ENCODE results near the gene SELENOV.

Gene SELENOV

DNA sequence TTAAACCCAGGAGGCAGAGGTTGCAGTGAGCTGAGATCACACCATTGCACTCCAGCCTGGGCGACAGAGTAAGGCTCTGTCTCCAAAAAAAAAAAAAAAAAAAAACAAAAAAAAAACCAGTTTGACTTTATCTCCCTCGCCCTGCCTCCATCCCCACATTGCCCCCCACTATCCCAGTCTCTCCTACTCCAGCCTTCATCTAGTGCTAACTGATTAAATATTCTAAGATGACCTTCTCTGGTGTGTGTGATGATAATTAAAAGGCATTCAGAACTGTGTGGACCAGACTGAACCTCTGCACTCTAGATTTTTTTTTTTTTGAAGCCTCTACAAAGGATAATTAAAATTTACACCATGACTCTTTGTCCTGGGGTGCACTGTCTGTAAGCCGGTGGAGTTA is 22.2 kb upstream of the SELENOV start:
- DNase-seq (ENCODE audit: low read depth in 2 of 3, low spot score in 1 of 3), result no peak

DNA sequence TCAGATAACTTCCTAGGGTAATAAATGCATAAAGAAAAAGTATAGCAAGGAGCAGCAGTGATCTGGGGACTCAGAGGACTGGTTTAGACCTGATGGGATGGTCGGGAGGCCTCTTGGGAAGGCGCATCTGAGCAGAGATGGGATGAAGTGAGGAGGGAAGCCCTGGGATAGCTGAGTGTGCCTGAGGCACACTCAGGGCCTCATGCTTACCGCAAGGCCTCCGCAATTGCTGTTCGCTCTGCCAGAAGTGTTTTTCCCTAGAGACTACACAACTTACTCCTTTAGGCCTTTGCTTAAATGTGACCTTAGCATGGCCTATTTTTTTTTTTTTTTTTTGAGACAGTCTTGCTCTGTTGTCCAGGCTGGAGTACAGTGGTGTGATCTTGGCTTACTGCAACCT is 20.3 kb upstream of the SELENOV start:
- no peak for DNase-seq (ENCODE audit: low read depth in 2 of 3, low spot score in 1 of 3)

DNA sequence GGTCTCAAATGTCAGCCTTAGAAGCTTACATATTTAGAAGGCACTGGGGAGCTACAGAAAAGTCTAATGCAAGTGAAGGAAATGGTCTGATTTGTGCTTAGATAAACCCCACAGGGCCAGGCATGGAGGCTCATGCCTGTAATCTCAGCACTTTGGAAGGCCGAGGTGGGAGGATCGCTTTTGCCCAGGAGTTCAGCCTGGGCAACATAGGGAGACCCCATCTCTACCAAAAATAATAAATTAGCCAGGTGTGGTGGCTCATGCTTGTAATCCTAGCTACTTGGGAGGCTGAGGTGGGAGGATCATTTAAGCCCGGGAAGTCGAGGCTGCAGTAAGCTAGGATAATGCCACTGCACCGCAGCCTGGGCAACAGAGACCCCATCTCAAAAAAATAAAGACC is 18.9 kb upstream of the SELENOV start:
- DNase-seq (ENCODE audit: low read depth in 2 of 3, low spot score in 1 of 3), result no peak

DNA sequence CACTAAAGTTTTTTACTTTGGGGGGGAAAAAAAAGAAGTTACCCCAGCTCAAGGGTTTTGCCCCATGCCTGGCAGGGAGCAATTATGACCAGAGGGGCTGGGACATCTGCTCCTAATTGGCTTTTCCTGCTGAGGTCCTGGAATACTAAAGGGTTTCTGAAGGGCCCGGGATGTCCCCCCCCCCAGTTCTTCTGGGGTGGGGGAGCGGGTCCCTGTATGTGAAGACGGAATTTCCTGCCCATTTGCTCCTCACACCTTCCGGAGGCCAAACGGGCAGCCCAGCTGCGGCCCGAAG is 17.3 kb upstream of the SELENOV start:
- DNase-seq (ENCODE audit: low read depth in 2 of 3, low spot score in 1 of 3), result no peak

DNA sequence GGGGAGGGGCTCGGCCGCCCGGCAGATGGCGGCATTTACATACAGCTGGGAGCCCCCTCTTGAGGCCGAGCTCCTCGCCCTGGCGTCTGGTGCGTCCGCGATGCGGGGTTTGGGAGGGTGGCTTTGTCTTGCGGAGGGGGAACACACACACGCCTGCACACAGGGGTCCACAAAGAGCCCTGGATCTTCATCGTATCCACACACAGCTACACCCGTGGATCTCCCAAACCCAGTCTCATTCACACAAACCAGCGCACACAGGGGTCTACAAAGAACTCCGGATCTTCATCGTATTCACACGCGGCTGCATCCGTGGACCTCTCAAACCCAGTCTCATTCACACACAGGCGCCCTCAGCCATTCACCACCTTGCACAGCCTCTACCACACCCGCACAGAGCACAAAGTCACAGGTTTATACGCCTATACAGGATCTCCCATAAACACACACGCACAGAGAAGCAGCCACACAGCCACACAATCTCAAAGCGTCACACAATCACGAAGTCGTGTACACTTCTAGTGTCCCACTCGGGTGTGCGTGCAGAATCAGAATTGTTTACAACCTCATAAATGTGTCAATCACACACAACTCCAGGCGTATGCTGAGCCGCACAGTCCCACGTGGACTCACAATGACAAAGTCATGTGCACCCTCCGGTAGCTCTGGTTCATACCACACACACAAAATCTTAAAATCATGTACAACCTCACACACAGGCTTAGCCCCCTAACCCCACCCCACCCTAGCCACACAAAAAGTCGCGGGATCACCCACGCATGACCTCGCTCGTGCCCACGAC is 16.7 kb upstream of the SELENOV start:
- no peak for DNase-seq (ENCODE audit: low read depth in 2 of 3, low spot score in 1 of 3)

DNA sequence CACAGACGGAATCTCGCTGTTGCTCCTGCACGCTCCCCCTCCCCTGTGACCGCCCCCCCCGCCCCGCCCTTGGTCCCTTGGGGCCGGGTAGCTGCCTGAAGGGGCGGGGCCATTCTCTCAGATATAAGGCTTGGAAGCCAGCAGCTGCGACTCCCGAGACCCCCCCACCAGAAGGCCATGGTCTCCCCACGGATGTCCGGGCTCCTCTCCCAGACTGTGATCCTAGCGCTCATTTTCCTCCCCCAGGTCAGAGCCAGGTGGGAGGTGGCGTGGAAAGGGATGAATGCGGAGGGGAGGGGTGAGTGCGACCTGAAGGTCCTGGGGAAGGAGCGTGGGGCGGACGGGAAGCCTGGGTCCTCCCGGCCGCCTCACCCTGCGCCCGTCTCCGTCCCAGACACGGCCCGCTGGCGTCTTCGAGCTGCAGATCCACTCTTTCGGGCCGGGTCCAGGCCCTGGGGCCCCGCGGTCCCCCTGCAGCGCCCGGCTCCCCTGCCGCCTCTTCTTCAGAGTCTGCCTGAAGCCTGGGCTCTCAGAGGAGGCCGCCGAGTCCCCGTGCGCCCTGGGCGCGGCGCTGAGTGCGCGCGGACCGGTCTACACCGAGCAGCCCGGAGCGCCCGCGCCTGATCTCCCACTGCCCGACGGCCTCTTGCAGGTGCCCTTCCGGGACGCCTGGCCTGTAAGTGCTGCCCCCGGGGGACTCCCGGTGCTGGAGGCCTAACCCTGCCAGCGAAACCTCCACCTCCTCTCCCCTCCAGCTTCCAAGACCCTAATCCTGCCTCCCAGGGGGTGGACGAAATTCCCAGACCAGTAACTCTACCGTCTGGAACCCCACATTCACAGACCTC is 15.9 kb upstream of the SELENOV start, which contains the start of gene DLL3:
Gene DLL3 (plus strand): TSS at position 150 of the 845 bp plus-strand sequence. CDS start 28 bp downstream, at position 178.
- DNase-seq (ENCODE audit: low read depth in 2 of 3, low spot score in 1 of 3), result no peak

DNA sequence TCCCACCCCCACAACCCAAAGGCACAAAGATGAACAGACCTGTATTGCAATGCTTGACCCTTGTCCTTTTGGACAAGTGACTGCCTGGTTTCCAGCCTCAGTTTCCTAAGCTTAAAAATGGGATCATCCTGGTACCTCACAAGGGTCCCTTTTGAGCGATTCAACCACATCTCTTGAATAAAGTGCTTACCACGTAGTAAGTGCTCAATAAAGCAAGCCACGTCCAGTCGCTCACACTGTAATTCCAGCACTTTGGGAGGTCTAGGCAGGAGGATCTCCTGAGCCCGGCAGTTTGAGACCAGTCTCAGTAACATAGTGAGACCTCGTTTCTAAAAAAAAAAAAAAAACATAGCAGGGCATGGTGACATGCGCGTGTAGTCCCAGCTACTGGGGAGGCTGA is 15.0 kb upstream of the SELENOV start:
- DNase-seq (ENCODE audit: low read depth in 2 of 3, low spot score in 1 of 3), result no peak

DNA sequence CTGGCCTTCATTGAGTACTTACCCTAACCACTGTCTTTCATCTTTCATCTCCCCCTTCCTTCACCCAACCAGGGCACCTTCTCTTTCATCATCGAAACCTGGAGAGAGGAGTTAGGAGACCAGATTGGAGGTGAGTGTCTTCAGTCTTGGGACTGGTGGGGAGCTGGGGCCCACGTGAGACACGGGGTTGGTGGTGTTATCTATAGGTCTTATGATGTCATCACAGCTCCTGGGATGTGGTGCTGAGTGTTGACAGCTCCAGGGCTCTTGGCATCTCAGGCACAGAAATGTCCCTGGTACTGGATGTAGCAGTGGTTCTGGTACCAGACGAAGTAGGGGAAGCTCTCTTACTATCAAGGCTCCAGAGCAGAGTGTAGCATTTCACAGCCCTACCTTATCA is 14.4 kb upstream of the SELENOV start:
- no peak for DNase-seq (ENCODE audit: low read depth in 2 of 3, low spot score in 1 of 3)

DNA sequence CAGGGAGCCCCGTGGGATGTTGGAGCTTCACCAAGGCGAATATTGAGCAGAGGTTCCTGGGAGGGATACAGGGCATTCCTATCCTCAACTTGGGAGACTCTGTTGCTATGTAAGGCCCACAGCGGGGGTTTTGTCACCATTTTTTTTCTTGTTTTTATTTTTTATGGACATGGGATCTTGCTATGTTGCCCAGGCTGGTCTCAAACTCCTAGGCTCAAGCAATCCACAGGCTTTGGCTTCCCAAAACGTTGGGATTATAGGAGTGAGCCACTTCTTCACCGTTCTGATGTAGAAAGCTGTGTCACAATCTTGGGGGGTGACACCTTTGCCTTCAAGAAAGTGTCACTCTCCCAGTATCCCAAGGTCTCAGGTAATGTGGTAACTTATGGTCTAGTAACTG is 13.6 kb upstream of the SELENOV start:
- no peak for DNase-seq (ENCODE audit: low read depth in 2 of 3, low spot score in 1 of 3)

DNA sequence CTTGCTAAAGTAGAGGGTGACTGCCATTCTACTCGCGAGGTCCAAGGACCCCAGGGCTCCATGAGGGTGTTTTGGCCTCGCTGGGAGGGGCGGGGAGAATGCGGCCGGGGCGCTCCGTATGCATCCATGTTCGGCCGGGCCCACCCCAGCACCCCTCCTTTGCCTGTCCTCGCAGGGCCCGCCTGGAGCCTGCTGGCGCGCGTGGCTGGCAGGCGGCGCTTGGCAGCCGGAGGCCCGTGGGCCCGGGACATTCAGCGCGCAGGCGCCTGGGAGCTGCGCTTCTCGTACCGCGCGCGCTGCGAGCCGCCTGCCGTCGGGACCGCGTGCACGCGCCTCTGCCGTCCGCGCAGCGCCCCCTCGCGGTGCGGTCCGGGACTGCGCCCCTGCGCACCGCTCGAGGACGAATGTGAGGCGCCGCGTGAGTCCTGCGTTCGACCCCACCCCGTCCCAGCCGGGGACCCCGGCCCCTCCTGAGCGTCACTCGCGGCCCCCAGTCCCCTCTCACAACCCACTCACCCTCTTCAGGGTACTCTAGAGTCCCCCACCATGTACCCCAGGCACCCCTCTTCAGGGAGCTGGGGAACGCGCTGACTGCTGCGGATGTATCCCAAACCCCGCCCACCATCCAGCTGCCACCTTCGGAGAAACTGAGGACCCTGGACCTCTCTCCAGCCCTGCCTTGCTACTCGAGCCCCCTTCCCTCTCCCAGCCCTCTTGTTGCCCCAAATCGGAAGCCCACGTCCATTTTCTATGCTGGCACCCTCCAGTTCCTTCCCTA is 12.1 kb upstream of the SELENOV start:
- peak; percentile 58 to 72 (median 64) for DNase-seq (ENCODE audit: low read depth in 2 of 3, low spot score in 1 of 3)

DNA sequence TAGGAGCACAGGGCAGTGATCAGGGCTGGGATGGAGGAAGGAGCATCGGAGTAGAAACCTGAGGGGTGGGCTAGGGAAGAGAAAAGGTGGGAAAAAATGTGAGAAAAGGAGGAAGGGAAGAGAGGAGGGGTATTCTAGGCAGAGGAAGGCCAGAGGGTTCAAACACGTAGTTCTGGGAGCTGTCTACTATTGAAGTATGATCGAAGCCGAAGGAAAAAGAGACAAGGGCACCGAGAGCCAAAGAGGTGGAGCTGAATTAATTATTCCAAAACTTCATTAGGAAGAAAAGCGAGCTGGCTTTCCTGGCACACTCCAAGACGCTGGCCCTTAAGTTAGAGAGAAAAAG is 8.4 kb upstream of the SELENOV start:
- DNase-seq (ENCODE audit: low read depth in 2 of 3, low spot score in 1 of 3), result no peak

DNA sequence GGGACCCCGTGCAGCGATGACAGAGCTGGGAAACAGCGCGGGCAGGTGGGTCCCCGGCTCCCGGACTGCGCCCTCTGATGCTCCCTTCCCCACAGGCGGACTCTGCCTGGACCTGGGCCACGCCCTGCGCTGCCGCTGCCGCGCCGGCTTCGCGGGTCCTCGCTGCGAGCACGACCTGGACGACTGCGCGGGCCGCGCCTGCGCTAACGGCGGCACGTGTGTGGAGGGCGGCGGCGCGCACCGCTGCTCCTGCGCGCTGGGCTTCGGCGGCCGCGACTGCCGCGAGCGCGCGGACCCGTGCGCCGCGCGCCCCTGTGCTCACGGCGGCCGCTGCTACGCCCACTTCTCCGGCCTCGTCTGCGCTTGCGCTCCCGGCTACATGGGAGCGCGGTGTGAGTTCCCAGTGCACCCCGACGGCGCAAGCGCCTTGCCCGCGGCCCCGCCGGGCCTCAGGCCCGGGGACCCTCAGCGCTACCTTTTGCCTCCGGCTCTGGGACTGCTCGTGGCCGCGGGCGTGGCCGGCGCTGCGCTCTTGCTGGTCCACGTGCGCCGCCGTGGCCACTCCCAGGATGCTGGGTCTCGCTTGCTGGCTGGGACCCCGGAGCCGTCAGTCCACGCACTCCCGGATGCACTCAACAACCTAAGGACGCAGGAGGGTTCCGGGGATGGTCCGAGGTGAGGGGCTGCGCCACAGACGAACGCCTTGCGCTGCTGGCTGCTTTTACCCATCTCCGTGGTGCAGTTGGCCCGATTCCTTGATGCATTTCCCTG is 7.8 kb upstream of the SELENOV start:
- peak in 1 of 3 donors; percentile 57 for DNase-seq (ENCODE audit: low read depth in 2 of 3, low spot score in 1 of 3)

DNA sequence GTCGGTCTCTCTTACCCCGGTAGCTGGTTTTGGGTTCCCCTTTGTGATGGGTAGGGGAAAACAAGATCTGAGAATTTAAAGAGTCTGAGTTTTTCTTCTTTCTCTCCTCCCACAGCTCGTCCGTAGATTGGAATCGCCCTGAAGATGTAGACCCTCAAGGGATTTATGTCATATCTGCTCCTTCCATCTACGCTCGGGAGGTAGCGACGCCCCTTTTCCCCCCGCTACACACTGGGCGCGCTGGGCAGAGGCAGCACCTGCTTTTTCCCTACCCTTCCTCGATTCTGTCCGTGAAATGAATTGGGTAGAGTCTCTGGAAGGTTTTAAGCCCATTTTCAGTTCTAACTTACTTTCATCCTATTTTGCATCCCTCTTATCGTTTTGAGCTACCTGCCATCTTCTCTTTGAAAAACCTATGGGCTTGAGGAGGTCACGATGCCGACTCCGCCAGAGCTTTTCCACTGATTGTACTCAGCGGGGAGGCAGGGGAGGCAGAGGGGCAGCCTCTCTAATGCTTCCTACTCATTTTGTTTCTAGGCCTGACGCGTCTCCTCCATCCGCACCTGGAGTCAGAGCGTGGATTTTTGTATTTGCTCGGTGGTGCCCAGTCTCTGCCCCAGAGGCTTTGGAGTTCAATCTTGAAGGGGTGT is 7.1 kb upstream of the SELENOV start:
- DNase-seq (ENCODE audit: low read depth in 2 of 3, low spot score in 1 of 3), result no peak

DNA sequence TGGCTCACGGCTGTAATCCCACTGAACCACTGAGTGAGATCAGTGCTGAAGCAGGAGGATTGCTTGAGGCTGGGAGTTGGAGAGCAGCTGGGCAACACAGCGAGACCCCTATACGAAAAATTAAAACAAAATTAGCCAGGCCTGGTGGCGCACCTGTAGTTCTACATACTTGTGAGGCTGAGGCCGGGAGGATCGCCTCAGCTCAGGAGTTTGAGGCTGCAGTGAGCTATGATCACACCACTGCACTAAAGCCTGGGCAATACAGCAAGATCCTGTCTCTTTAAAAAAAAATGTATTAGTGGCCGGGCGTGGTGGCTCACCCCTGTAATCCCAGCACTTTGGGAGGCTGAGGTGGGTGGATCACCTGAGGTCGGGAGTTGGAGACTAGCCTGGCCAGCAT is 6.3 kb upstream of the SELENOV start:
- DNase-seq (ENCODE audit: low read depth in 2 of 3, low spot score in 1 of 3), result no peak

DNA sequence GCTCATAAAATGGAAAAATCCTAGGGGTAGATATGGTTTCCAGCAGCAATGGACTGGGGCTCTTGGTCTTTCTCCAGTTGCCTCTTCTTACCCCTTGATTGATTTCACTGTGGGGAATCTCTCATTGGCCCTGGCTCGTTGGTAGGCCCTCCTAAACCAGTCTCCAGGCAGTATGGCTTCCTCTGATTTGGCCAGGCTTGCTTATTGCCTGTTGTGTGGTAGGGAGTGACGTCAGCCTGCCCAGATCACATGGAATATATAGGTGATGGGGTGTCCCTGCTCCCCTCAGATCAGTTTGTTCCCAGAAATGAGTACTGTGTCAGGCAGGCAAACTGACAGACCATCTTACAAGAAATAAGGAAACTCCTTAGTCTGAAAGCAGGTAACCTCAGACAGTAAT is 5.7 kb upstream of the SELENOV start:
- no peak for DNase-seq (ENCODE audit: low read depth in 2 of 3, low spot score in 1 of 3)

DNA sequence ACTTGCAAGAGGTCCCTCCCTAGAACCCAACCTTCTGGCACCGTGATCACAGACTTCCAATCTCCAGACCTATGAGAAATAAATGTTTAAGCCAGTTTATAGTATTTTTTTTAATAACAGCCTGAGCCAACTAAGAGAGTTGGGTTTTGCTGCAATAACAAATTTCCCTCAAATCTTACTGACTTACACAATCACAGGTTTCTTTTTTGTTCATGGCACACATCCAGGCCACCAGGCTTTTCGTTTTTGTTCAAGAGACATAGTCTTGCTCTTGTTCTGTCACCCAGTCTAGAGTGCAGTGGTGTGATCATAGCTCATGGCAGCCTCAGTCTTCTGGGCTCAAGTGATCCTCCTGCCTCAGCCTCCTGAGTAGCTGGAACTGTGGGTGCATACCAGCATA is 2.0 kb upstream of the SELENOV start:
- DNase-seq (ENCODE audit: low read depth in 2 of 3, low spot score in 1 of 3), result no peak

DNA sequence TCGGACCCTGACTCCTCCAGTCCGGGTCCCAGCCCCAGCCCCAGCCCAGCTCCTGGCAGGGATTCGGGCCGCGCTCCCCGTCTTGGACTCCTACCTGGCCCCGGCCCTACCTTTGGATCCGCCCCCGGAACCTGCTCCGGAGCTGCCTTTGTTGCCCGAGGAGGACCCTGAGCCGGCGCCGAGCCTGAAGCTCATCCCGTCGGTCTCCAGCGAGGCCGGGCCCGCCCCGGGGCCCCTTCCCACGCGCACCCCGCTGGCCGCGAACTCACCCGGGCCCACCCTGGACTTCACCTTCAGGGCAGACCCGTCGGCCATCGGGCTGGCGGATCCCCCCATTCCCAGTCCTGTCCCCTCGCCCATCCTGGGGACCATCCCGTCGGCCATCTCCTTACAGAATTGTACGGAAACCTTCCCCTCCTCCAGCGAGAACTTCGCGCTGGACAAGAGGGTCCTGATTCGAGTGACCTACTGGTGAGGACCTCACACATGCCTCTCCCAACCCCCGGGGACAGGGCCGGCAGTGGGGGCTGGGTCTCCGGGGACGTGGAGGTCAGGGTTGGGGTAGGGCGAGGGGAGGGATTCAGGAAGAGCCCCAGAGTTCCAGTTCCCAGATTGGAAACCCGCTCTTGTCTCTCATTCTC is 732 bp downstream of the SELENOV start:
- DNase-seq (ENCODE audit: low read depth in 2 of 3, low spot score in 1 of 3), result no peak

DNA sequence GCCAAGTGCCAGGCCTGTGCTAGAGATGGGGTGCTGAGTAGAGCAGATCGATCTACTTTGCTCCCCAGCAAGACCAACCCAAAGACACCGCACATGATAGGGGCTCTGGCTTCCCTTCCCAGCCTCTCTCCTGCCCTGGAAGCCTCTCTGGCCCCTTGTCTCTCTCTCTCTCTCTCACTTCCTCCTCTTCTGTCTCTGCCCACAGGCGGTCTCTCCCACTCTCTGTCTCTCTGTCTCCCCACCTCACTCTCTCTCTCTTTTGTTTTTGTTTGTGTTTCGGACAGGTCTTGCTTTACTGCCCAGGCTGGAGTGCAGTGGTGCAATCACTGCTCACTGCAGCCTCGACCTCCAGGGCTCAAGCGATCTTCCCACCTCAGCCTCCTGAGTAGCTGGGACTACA is 1.3 kb downstream of the SELENOV start:
- DNase-seq (ENCODE audit: low read depth in 2 of 3, low spot score in 1 of 3), result no peak

DNA sequence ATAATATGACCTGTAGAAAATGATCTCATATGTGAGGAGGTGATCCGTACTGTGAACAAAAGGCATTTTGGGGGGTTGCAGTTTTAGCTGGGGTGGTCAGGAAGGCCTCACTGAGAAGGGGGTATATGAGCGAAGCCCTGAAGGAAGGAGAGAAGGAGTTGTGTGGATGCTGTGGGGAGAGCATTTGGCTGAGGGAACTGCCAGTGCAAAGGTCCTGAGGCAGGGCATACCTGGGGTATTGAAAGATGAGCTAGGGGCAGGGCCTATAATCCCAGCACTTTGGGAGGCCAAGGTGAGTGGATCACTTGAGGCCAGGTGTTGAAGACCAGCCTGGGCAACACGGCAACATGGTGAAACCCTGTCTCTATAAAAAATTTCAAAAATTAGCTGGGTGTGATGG is 2.5 kb downstream of the SELENOV start:
- no peak for DNase-seq (ENCODE audit: low read depth in 2 of 3, low spot score in 1 of 3)

DNA sequence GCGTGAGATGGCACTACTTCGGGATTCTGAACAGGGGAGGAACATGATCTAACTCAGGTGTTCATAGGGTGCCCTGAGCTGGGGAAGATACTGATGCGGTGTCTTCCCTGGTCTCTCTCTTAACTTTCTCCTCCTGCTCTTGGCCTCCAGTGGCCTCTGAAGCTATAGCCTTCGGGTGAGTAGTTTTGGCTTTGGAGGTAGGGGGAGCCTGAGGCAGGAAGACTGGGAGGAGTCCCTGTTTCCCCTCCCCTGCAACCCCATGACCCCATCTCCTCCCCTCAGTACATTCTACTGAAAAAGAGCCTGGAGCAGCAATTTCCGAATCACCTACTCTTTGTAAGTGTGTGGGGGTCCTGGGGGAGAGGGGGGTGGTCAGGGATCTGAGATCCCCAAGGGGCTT is 3.5 kb downstream of the SELENOV start:
- DNase-seq (ENCODE audit: low read depth in 2 of 3, low spot score in 1 of 3), result no peak

All from stimulated activated CD4-positive, alpha-beta T cell treated with anti-CD3 and anti-CD28 coated beads, Interleukin-12 subunit alpha, Interleukin-12 subunit beta, amount 100 ng/mL, for 48 hours (primary cell).